ENCODE data around the gene COL23A1. TPM values are rescaled to one million over a fixed set of nuclear protein-coding genes. Genes with fewer than 3 reads are reported as not detected.

Gene COL23A1
- total and polyA plus RNA-seq, 2 of the 8 experiments (the other 6 are each of a cell fraction or from before 2014, with no cell fraction given): 3.1 to 4.7 TPM

DNA sequence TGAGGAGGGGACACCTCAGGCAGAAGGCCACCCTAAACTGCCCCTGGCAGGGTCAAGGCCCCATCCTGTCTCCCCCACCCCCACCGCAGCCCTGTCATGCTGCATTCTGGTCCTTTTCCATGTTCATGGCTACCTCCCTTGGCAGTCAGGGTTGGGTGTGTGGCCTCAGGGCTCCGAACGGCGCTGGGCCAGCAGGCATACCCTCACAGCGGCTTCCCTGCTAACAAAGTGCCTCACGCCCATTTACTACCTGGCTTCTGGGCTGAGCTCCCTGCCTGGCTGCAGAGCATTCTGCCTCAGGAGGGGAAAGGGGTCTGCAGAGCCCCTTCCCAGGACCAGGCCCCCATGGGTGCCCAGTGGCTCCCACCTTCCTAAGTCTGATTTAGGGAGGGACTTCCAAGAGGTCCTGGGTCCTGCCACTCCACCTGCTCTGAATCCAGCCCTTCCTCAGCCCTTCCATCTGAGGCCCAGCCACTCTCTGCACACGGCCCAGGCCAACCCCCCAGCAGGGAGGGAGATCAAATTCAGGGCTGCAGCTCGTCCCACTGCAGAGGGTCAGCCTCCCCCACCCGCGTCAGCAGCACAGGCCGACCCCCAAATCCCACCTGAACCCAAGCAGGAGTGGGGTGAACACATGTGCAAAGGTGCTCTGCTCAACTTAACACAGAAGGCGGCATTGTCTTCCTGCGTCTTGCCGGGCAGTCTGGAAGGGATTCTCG, 241.7 kb downstream of the COL23A1 start:
- no peaks in the 10 kb centered on the region for H3K23me2 ChIP-seq (ENCODE audit: low read depth, low read length)
- no peak overlapping the region for H3K4me2 ChIP-seq (ENCODE audit: insufficient read depth in 1 of 2, low read depth in 2 of 2, low read length in 2 of 2)
- H2AFZ ChIP-seq (ENCODE audit: low read length): no peak overlapping the region
- no peak overlapping the region for H3K9ac ChIP-seq (replicated peaks in 1 of 4; ENCODE audit: extremely low read depth in 1 of 4, low read depth in 3 of 4, low read length in 3 of 4)
- no peaks in the 10 kb centered on the region for H3K36me3 ChIP-seq (ENCODE audit: control insufficient read depth in 2 of 4, insufficient read depth in 4 of 4, low read length in 3 of 4)
- no peak overlapping the region for H2BK5ac ChIP-seq (ENCODE audit: low read depth, low read length)
- H2BK20ac ChIP-seq (ENCODE audit: low read length): no peak overlapping the region
- TF ChIP-seq SIX5 (IDR thresholded peaks at IDR 0.05; ENCODE audit: low read depth, low read length): no peak
- TF ChIP-seq FOSL1 (IDR thresholded peaks at IDR 0.05; ENCODE audit: insufficient read depth, low read depth, low read length): no peak
- TF ChIP-seq TBP (IDR thresholded peaks at IDR 0.05; ENCODE audit: low read depth, low read length): no peak
- TF ChIP-seq, protein P1, sequence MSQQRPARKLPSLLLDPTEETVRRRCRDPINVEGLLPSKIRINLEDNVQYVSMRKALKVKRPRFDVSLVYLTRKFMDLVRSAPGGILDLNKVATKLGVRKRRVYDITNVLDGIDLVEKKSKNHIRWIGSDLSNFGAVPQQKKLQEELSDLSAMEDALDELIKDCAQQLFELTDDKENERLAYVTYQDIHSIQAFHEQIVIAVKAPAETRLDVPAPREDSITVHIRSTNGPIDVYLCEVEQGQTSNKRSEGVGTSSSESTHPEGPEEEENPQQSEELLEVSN (IDR thresholded peaks at IDR 0.05): no peak
- TF ChIP-seq RFX5 (IDR thresholded peaks at IDR 0.05; ENCODE audit: borderline replicate concordance, low read depth, low read length): no peak
- no peak overlapping the region for H3K27ac ChIP-seq (ENCODE audit: low read depth, low read length)
- H4K91ac ChIP-seq (replicated peaks; ENCODE audit: insufficient read length, low read length): peak overlapping the region; percentile 56
- no peak overlapping the region for H3K23ac ChIP-seq (ENCODE audit: insufficient read length)
- no peak overlapping the region for H2AK5ac ChIP-seq (ENCODE audit: low read depth, low read length)
- no peak overlapping the region for H3K4ac ChIP-seq (replicated peaks; ENCODE audit: insufficient read length, low read depth, low read length)
- H3K4me1 ChIP-seq (replicated peaks in 1 of 4; ENCODE audit: control insufficient read depth in 3 of 4, insufficient read depth in 4 of 4, low read length in 3 of 4): peaks cover 0 to 13% (median 5%) of the 10 kb centered on the region in 4 experiments; a peak in 6 of 7 replicates
- DNase-seq (ENCODE audit: low read depth in 1 of 2, low spot score in 2 of 2) (no peak), FAIRE-seq (no peak)
- WGBS, 2 experiments (ENCODE audit: extremely low coverage in 1 of 2, insufficient coverage in 1 of 2, insufficient read length in 1 of 2, insufficient replicate concordance in 2 of 2, low coverage in 1 of 2, low lambda C conversion rate in 2 of 2, missing lambda C conversion rate in 1 of 2): 77% methylated on average over 15 of the region's 15 CpGs; no CpG with 5 or more reads in 1 of the 2 experiments
- no peak overlapping the region for H2BK120ac ChIP-seq (replicated peaks; ENCODE audit: low read depth, low read length)
- no peak overlapping the region for H4K5ac ChIP-seq (ENCODE audit: insufficient read length, low read depth, low read length)
- no peaks in the 10 kb centered on the region for H3K9me3 ChIP-seq (ENCODE audit: insufficient read depth in 2 of 2, low read depth in 1 of 2, low read length in 1 of 2)
- no peaks in the 10 kb centered on the region for H4K20me1 ChIP-seq (replicated peaks in 1 of 2; ENCODE audit: control insufficient read depth in 1 of 2, insufficient read depth in 2 of 2, low read length in 2 of 2)
- no peaks in the 10 kb centered on the region for H3K79me2 ChIP-seq (ENCODE audit: control insufficient read depth in 1 of 2, insufficient read depth in 2 of 2, low read length in 2 of 2)
- H3K14ac ChIP-seq (ENCODE audit: insufficient read length): no peak overlapping the region
- no peaks in the 10 kb centered on the region for H3K27me3 ChIP-seq (replicated peaks in 1 of 4; ENCODE audit: control insufficient read depth in 3 of 4, extremely low read depth in 1 of 4, insufficient read depth in 3 of 4, low read length in 3 of 4)
- H3K79me1 ChIP-seq (ENCODE audit: low read depth, low read length): no peaks in the 10 kb centered on the region; the same call in 1 of the 2 replicates
- no peak overlapping the region; the same call in 1 of the 2 replicates for H4K8ac ChIP-seq (ENCODE audit: extremely low read depth, insufficient read depth, low read length)
- no peak overlapping the region for H3K4me3 ChIP-seq (ENCODE audit: extremely low read depth in 1 of 4, insufficient read depth in 2 of 4, low read depth in 3 of 4, low read length in 4 of 4)
- ChIA-PET CTCF (ENCODE audit: partially characterized antibody) (interaction anchor here (0.6 to 0.7 kb wide), 2 partner anchors 232 to 803 kb away, joined by 3 to 4 read pairs; no protein-coding TSS in a partner anchor), POLR2A (ENCODE audit: partially characterized antibody) (no interaction called here)
- no peak overlapping the region for H3K56ac ChIP-seq (replicated peaks; ENCODE audit: insufficient read length, low read depth, low read length)
- peak overlapping the region; percentile 68; the same call in 1 of the 2 replicates for H2BK12ac ChIP-seq (ENCODE audit: low read depth, low read length)
- no peak overlapping the region; the same call in 1 of the 2 replicates for H2BK15ac ChIP-seq (ENCODE audit: low read length)
- peak overlapping the region; percentile 48; the same call in 1 of the 2 replicates for H3K18ac ChIP-seq (ENCODE audit: extremely low read depth, low read length)

All from H1 (cell line).